HG02981 (cell line): ENCODE measurements around the gene RUFY1.
A peak's percentile ranks its signal among the peaks of the same experiment; 100 is the strongest.
"Not testable (repeated sequence)": the region's sequence is repeated elsewhere in the genome, so short reads cannot be mapped to it uniquely, and the experiment has no call there.

Experiments used
- ATAC-seq: cut with Tn5 transposase; IDR thresholded peaks from one replicate; pipeline ENCODE4 v1.9.1; 2021; ENCODE audit warnings: mild to moderate bottlenecking, moderate library complexity; ENCODE audit not compliant: unreplicated experiment

The RUFY1 gene

DNA sequence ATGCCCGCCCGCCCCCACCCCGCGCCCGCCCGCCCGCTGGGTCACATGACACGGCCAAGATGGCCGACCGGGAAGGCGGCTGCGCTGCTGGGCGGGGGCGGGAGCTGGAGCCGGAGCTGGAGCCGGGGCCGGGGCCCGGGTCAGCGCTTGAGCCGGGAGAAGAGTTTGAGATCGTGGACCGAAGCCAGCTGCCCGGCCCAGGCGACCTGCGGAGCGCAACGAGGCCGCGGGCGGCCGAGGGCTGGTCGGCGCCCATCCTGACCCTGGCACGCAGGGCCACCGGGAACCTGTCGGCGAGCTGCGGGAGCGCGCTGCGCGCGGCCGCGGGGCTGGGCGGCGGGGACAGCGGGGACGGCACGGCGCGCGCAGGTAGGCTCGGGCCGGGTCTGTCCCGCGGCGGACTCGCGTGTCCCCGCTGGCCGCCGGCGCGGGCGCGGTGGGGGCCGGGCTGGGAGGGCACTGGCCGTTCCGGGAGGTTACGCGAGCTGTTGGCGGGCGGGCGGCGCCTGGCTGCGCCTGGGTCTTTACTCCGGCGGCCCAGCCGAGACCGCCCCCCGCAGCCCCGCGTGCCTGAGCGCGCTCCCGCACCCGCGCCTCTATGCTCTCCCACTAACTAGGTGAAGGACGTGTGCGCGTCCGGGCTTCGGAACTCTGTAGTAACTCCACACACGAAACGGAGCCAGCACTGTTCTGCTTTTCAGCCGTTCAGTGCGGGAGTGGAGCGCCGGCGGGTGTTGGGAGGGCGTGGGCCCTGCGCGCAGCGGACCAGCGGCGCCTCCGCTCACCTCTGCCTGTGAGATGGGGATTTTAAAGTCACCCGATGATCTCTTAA is at the start of gene RUFY1:
TSS of gene RUFY1 (plus strand) at position 44 of the 832 bp plus-strand sequence. CDS start at position 60, 16 bp downstream.
- ATAC-seq, result peak; percentile 71

DNA sequence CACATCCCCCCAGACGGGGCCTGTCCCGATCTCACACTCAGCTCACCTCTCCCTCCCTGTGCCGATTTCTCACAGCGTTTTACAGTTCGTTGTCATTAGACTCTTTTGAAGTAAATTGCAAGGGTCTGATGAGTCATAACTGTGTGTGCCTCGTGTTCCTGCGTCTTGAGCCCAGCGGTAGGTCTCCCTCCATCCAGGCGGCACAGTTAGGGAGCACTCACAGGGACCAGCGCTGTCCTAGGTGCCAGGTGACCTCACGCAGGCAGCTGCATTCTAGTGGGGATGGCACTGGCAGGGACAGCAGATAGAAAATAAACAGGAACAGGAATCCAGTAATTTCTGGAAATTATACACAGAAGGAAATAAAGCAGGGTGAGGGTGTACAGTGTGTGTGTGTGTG is 48.4 kb upstream of the RUFY1 start:
- not testable (repeated sequence) for ATAC-seq

DNA sequence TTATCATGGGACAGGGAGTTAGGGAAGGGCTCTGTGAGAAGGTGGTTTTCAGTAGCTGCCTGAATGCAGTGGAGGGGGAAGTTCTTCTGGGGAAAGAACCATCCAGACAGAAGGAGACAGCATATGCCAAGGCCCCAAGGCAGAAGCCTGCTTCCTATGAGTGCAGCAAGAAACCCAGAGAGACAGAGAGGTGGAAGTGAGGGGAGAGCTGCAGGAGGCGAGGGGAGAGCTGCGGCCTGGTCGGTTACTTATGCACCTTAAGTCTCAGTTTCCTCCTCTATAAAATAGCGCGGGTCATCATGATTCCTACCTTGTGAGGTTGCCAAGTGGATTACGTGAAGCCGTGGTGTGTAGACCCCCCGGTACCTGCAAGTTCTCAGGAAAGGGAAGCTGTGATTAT is 47.9 kb upstream of the RUFY1 start:
- not testable (repeated sequence) for ATAC-seq

- ATAC-seq, result no peak
Measured at GRCh38 chr5:179504191-179504590, 46.2 kb upstream of the RUFY1 start.

- no peak for ATAC-seq
Measured at GRCh38 chr5:179504600-179505396, 45.6 kb upstream of the RUFY1 start.

- no peak for ATAC-seq
Measured at GRCh38 chr5:179505636-179506261, 44.6 kb upstream of the RUFY1 start.

GRCh38 chr5:179509239-179509638 is 41.1 kb upstream of the RUFY1 start:
- no peak for ATAC-seq

GRCh38 chr5:179509845-179510244 is 40.5 kb upstream of the RUFY1 start:
- ATAC-seq, result no peak

DNA sequence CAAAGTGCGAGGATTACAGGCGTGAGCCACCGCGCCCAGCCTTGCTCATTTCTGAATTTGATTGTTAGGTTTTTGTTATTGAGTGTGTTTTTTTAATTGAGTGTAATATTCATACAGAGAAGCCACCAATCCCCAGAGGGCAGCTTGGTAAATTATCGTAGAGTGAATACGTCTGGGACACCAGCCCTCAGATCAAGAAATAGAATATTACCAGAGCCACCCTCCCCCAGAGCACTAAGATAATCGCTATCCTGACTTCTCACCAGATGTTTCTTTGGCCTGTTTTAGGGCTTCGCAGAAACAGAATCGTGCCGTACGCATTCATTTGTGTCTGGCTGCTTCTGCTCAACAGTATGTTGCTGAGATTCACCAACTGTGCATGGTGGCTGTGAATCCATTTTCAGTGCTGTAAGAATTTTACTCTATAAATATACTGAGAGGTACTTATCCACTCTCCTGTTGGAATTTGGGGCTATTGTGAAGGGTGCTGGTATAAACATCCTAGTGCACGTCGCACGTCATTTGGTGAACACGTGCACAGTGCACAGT is 37.8 kb upstream of the RUFY1 start:
- no peak for ATAC-seq

GRCh38 chr5:179515501-179515900 is 34.9 kb upstream of the RUFY1 start:
- not testable (repeated sequence) for ATAC-seq

GRCh38 chr5:179516221-179516620 is 34.1 kb upstream of the RUFY1 start:
- no peak for ATAC-seq

DNA sequence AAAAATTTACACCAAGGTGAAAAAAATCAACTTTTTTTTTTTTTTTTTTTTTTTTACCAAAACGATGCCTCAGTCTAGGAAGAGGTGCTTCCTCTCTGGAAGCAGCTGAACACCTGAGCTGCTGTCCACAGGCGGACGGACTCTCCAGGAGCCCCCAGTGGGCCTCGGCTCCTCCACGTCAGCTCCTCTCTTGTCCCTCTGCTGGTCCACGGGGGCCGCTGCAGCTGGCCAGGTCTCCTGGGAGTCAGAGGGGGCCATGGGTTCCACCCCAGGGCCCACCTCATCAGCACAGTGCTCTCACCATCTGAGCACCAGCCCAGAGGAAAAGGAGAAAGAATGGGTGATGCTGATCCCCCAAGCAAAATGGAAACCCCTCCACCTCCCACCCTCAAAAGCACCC is 32.6 kb upstream of the RUFY1 start:
- ATAC-seq, result not testable (repeated sequence)

DNA sequence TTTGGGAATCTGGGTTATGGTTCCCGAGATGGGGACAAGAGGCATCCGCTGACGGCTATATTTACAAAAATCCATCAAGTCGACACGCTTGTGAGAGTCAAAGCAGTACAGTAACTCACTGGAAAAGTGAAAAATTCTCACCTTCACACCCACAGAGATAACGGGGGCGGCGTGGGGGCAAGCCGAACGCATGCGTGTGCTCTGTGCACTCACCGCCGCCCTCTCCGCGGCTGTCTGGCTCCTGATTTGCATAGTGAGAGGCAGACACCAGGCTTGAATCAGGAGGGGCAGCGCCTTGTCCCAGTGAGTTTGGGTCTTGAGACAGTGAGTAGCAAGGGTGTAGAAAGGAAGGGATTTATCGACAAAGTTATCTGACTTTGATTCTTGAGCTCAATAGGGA is 32.0 kb upstream of the RUFY1 start:
- ATAC-seq, result peak; percentile 51

DNA sequence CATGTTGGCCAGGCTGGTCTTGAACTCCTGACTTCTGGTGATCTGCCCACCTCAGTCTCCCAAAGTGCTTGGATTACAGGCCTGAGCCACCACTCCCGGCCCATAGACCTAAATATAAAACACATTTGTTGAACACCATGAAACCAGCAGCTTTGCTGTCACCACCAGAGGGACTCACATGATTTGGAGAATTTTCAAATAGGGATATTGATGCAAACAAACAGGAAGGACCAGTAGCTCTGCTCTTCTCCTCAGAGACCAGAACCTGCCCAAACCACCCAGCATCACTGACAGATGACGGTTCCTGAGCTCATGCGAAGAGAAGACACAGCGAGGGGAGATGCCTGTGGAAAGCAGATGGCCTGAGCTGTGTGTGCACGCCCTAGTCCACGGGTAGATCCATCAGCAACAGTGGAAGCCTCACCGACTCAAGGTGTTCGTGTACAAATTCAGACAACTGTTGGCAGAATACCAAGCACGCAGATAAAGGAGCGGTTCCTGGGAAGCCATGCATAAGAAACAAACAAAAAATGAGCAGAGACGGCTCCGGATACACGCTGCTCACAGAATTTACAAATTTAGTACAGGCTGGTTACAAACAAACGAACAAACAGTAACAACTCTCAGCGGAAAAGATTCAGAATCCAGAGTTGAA is 30.8 kb upstream of the RUFY1 start:
- not testable (repeated sequence) for ATAC-seq

DNA sequence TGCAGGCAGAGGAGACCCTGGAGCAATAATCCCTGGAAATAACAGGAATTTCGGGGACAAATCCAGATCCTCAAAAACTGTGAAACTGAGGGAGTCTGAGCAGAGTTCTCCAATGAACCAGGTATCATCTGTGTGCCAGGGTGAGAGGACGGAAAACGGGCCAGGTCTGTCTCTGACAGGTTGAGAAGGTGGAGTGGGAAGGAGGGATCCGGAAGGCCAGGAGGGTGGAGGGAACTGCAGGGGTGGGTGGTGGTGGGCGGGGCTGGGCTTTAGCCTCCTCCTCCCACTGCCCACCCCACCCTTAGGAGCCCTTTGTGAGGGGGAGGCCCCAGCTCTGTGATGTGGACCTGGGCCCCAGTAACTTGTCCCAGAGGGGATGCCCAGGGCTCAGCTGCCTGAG is 28.2 kb upstream of the RUFY1 start:
- not testable (repeated sequence) for ATAC-seq

- ATAC-seq, result no peak
Measured at GRCh38 chr5:179526978-179527377, 23.4 kb upstream of the RUFY1 start.

- peak; percentile 69 for ATAC-seq
Measured at GRCh38 chr5:179530069-179530998, 20.0 kb upstream of the RUFY1 start.

DNA sequence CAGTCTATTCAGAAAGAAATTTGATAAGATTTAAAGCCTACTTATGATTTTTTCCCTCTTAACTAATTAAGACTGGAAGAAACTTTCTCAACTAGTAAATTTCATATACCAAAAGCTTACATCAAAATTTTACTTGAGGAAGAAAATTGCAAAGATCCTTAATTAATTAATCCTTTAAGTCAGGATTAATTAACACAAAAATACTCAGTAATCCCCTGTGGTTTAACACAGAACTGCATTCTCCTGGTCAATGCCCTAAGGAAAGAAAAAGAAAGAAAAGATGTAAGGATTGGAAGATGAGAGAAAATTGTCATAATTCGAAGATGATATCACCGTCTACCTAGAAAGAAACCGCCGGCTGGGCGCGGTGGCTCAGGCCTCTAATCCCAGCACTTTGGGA is 17.3 kb upstream of the RUFY1 start:
- ATAC-seq, result no peak

- no peak for ATAC-seq
Measured at GRCh38 chr5:179533907-179534306, 16.4 kb upstream of the RUFY1 start.

DNA sequence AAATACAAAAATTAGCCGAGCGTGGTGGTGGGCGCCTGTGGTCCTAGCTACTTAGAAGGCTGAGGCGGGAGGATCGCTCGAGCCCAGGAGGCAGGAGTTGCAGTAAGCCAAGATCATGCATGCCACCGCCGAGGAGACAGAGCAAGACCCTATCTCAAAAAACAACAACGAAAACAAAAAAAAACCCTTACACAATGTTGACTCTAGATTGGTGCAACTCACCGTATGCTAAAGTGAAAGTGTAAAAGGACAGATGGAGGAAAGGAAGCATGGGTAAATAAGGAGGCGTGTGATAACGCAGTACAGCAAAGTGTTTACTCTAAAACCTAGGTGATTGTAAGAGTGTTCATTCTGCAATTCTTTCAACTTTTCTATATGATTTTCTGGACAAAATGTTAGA is 15.9 kb upstream of the RUFY1 start:
- peak; percentile 51 for ATAC-seq
